ENCODE data around the gene COL6A6. TPM values are rescaled to one million over a fixed set of nuclear protein-coding genes. Genes with fewer than 3 reads are reported as not detected.

COL6A6 gene
- total and polyA plus RNA-seq, 8 donors, result 7.7 to 55.8 (median 47.4) TPM

DNA sequence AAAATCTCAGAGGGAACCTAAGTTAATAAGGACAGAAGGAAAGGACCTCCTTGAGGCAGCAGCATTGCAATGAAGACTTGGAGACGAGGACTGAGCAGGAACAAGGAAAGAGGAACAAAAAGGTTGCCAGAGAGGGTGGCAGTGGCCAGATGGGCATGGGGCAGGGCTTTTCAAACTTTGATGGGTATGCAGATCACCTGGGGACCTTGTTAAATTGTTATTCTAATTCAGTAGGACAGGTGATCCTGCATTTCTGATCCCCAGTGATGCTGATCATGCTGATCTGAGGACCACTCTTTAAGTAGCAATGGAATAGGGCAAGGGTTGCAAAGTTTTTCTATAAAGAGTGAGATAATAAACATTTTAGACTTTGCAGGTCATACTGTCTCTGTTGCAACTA is 11.1 kb downstream of the COL6A6 start:
- H3K4me1 ChIP-seq, result no peaks in the 10 kb centered on the region
- DNase-seq (no peak), ATAC-seq (no peak)
- H3K9me3 ChIP-seq, result no peaks in the 10 kb centered on the region
- no peak for TF ChIP-seq CTCF (IDR thresholded peaks at IDR 0.05)
- H3K4me3 ChIP-seq, result no peak overlapping the region
- H3K27me3 ChIP-seq, result no peaks in the 10 kb centered on the region
- no peaks in the 10 kb centered on the region for H3K36me3 ChIP-seq
- intact Hi-C loops (cut with DNase I), result no loop called here
- H3K27ac ChIP-seq, result no peak overlapping the region

- ATAC-seq, result no peak
- Histone ChIP-seq H3K27me3 (no peaks in the 10 kb centered on the region), H3K9me3 (no peaks in the 10 kb centered on the region), H3K36me3 (no peaks in the 10 kb centered on the region), H3K4me3 (no peak overlapping the region), H3K27ac (no peak overlapping the region), H3K4me1 (no peaks in the 10 kb centered on the region)
- DNase-seq, result no peak
- TF ChIP-seq CTCF (IDR thresholded peaks at IDR 0.05), result no peak
- intact Hi-C loops (cut with DNase I), result no loop called here
Measured at GRCh38 chr3:130529486-130530215, 12.7 kb downstream of the COL6A6 start.

DNA sequence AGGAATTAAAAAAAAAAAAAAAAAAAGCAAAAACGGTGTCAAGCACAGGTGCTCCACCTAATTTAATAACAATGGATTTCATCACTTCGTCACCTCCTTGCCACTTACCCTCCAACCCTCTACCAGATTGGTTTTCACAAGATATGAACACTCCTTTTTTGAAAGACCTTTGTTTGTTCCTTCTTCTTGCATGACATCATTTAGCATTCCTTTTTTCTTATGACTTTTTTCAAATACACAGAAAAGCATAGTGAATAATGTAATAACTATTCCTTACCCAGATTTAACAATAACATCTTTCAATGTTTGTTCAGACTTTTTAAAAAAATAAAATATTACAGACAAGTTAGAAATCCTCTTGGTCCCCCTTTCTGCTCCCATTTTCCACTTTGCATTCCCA is 16.3 kb downstream of the COL6A6 start:
- H3K27ac ChIP-seq, result no peak overlapping the region
- no peak overlapping the region for H3K4me3 ChIP-seq
- H3K4me1 ChIP-seq, result peaks cover 0 to 3% of the 10 kb centered on the region in 2 donors
- no peaks in the 10 kb centered on the region for H3K27me3 ChIP-seq
- intact Hi-C loops (cut with DNase I), result no loop called here
- H3K36me3 ChIP-seq, result no peaks in the 10 kb centered on the region
- ATAC-seq (no peak), DNase-seq (no peak)
- TF ChIP-seq CTCF (IDR thresholded peaks at IDR 0.05), result no peak
- H3K9me3 ChIP-seq, result no peaks in the 10 kb centered on the region

DNA sequence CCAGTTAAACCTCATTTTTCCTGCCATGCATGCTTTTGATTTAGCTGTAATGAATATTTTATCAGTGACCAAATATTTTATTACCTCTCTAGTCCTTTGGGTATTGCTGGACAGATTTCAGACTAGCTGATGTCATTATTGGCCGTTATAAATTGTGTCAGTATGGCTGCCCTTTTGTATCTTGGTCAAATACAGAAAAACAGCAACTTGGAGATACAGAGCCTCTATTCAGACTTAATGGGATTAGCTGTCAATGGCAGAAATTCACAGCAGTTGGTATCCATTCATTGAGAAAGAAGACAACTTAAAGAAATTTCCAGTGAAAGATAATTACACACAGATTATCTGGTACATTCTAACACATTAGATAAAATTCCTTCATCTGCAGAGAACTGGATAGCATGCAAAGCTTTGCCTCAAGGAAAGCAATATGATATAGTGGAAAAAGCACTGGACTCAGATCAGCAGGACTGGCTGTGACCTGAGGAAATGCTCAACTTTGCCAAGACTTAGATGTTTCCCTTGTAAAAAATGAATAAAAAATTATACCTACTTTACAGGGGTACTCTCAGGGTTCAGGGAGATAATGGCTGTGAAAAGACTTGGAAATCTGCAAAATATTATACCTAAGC is 20.8 kb downstream of the COL6A6 start:
- ATAC-seq (no peak), DNase-seq (peak in 2 of 4 donors; percentile 41 to 46)
- Histone ChIP-seq H3K27ac (no peak overlapping the region), H3K27me3 (no peaks in the 10 kb centered on the region), H3K4me3 (no peak overlapping the region), H3K36me3 (no peaks in the 10 kb centered on the region), H3K9me3 (no peaks in the 10 kb centered on the region), H3K4me1 (peaks cover 0 to 3% of the 10 kb centered on the region in 2 donors)
- intact Hi-C loops (cut with DNase I), result no loop called here
- TF ChIP-seq CTCF (IDR thresholded peaks at IDR 0.05), result no peak

GRCh38 chr3:130539005-130539404 is 22.0 kb downstream of the COL6A6 start:
- H3K4me3 ChIP-seq, result no peak overlapping the region
- peaks cover 0 to 3% of the 10 kb centered on the region in 2 donors for H3K4me1 ChIP-seq
- H3K27ac ChIP-seq, result no peak overlapping the region
- TF ChIP-seq CTCF (IDR thresholded peaks at IDR 0.05), result peak; percentile 30 to 42
- no peaks in the 10 kb centered on the region for H3K9me3 ChIP-seq
- no peaks in the 10 kb centered on the region for H3K27me3 ChIP-seq
- DNase-seq, result peak in 2 of 4 donors; percentile 40 to 61
- ATAC-seq, result peak; percentile 79
- H3K36me3 ChIP-seq, result no peaks in the 10 kb centered on the region
- intact Hi-C loops (cut with DNase I), result no loop called here
